Esophagus (tissue), 2 donors: Measurements from ENCODE around the gene ADAMTS12. TPM values are rescaled to one million over a fixed set of nuclear protein-coding genes. Genes with fewer than 3 reads are reported as not detected.

ENCODE experiments used
- H3K27ac ChIP-seq, 2 donors: one replicate each; pipeline ENCODE4 v1.5.1; 2013; ENCODE audit warnings: low read depth in 2 of 2, mild to moderate bottlenecking in 2 of 2, inconsistent platforms in 1 of 2, low read length in 1 of 2, moderate library complexity in 1 of 2
- H3K27me3 ChIP-seq, 2 donors: one replicate each; pipeline ENCODE4 v1.6.1; 2013; ENCODE audit warnings: low read length in 2 of 2, control low read depth in 1 of 2, mild to moderate bottlenecking in 1 of 2; ENCODE audit not compliant: insufficient read depth in 2 of 2, control insufficient read depth in 1 of 2
- H3K36me3 ChIP-seq, 2 donors: one replicate each; pipeline ENCODE4 v1.6.1; 2013; ENCODE audit warnings: low read length in 1 of 2; ENCODE audit not compliant: control insufficient read depth in 2 of 2, insufficient read depth in 2 of 2
- H3K4me1 ChIP-seq, 2 donors: one replicate each; pipeline ENCODE4 v1.6.1; 2013; ENCODE audit warnings: low read length in 1 of 2; ENCODE audit not compliant: control insufficient read depth in 2 of 2, insufficient read depth in 2 of 2
- H3K4me3 ChIP-seq, 2 donors: one replicate each; pipeline ENCODE4 v1.5.1; 2013; ENCODE audit warnings: low read length in 2 of 2, mild to moderate bottlenecking in 2 of 2, low read depth in 1 of 2, moderate library complexity in 1 of 2
- H3K9me3 ChIP-seq, 2 donors: one replicate each; pipeline ENCODE4 v1.6.1; 2013; ENCODE audit warnings: mild to moderate bottlenecking in 2 of 2, low read depth in 1 of 2, low read length in 1 of 2, moderate library complexity in 1 of 2; ENCODE audit not compliant: control insufficient read depth in 2 of 2, insufficient read depth in 1 of 2
- WGBS, 2 donors: extraction: QIAGEN DNeasy Blood & Tissue Kit; methylation state at CpG; one replicate each; pipeline ENCODE4 v1.1.7; 2013; 5-methylcytosine and 5-hydroxymethylcytosine counted together
- polyA plus RNA-seq, 2 donors: library from polyadenylated mRNA; stranded (reverse); fragments of 200-250 nt; gene quantifications; one replicate each; pipeline ENCODE4 v1.2.3, GENCODE V29; 2013
- donor health status: healthy with polysubstance abuse.
- donor health status: Bipolar disorder and iron deficiency.

The ADAMTS12 gene
- polyA plus RNA-seq, 2 donors = 0.06 to 0.20 TPM

GRCh38 chr5:33701951-33702350 lies 189.8 kb downstream of the ADAMTS12 start:
- Histone ChIP-seq H3K4me3 (no peak overlapping the region), H3K9me3 (no peaks in the 10 kb centered on the region), H3K27me3 (no peaks in the 10 kb centered on the region), H3K27ac (no peak overlapping the region), H3K36me3 (no peaks in the 10 kb centered on the region), H3K4me1 (no peaks in the 10 kb centered on the region)
- WGBS, 2 donors = 67 to 77% methylated on average over 2 of the region's 2 CpGs

GRCh38 chr5:33701251-33701650 lies 190.5 kb downstream of the ADAMTS12 start:
- H3K4me1 ChIP-seq = no peaks in the 10 kb centered on the region
- no peaks in the 10 kb centered on the region for H3K36me3 ChIP-seq
- no peak overlapping the region for H3K4me3 ChIP-seq
- H3K9me3 ChIP-seq = no peaks in the 10 kb centered on the region
- H3K27me3 ChIP-seq = no peaks in the 10 kb centered on the region
- 71 to 76% methylated on average over 3 of the region's 3 CpGs for WGBS, 2 donors
- no peak overlapping the region for H3K27ac ChIP-seq

GRCh38 chr5:33696411-33696810 lies 195.4 kb downstream of the ADAMTS12 start:
- Histone ChIP-seq H3K36me3 (no peaks in the 10 kb centered on the region), H3K9me3 (no peaks in the 10 kb centered on the region), H3K27me3 (no peaks in the 10 kb centered on the region), H3K27ac (no peak overlapping the region), H3K4me3 (no peak overlapping the region), H3K4me1 (no peaks in the 10 kb centered on the region)
- 87 to 96% methylated on average over 2 to 3 of the region's 3 CpGs for WGBS, 2 donors

- H3K9me3 ChIP-seq = no peaks in the 10 kb centered on the region
- H3K27ac ChIP-seq = no peak overlapping the region
- WGBS, 2 donors = 88 to 94% methylated on average over 2 of the region's 2 CpGs
- no peaks in the 10 kb centered on the region for H3K27me3 ChIP-seq
- no peaks in the 10 kb centered on the region for H3K4me1 ChIP-seq
- no peaks in the 10 kb centered on the region for H3K36me3 ChIP-seq
- H3K4me3 ChIP-seq = no peak overlapping the region
Measured at GRCh38 chr5:33692980-33693379, 198.8 kb downstream of the ADAMTS12 start.

- Histone ChIP-seq H3K4me1 (no peaks in the 10 kb centered on the region), H3K27ac (no peak overlapping the region), H3K9me3 (no peaks in the 10 kb centered on the region), H3K27me3 (no peaks in the 10 kb centered on the region), H3K36me3 (no peaks in the 10 kb centered on the region), H3K4me3 (no peak overlapping the region)
Measured at GRCh38 chr5:33691856-33692255, 199.9 kb downstream of the ADAMTS12 start.

- Histone ChIP-seq H3K4me3 (no peak overlapping the region), H3K9me3 (no peaks in the 10 kb centered on the region), H3K4me1 (no peaks in the 10 kb centered on the region), H3K36me3 (no peaks in the 10 kb centered on the region), H3K27me3 (no peaks in the 10 kb centered on the region), H3K27ac (no peak overlapping the region)
- 79 to 83% methylated on average over 9 of the region's 9 CpGs for WGBS, 2 donors
Measured at GRCh38 chr5:33690374-33691135, 201.2 kb downstream of the ADAMTS12 start.

- peaks cover 0 to 3% of the 10 kb centered on the region in 2 donors for H3K4me1 ChIP-seq
- no peaks in the 10 kb centered on the region for H3K27me3 ChIP-seq
- H3K36me3 ChIP-seq = no peaks in the 10 kb centered on the region
- no peaks in the 10 kb centered on the region for H3K9me3 ChIP-seq
- H3K4me3 ChIP-seq = no peak overlapping the region
- H3K27ac ChIP-seq = no peak overlapping the region
- WGBS, 2 donors = 73 to 81% methylated on average over 4 of the region's 4 CpGs
Measured at GRCh38 chr5:33688526-33688925, 203.3 kb downstream of the ADAMTS12 start.

- Histone ChIP-seq H3K27ac (no peak overlapping the region), H3K36me3 (no peaks in the 10 kb centered on the region), H3K9me3 (no peaks in the 10 kb centered on the region), H3K4me3 (no peak overlapping the region), H3K4me1 (peaks cover 0 to 3% of the 10 kb centered on the region in 2 donors), H3K27me3 (no peaks in the 10 kb centered on the region)
- WGBS, 2 donors = 58 to 62% methylated on average over 3 of the region's 3 CpGs
Measured at GRCh38 chr5:33688066-33688465, 203.7 kb downstream of the ADAMTS12 start.

- Histone ChIP-seq H3K36me3 (no peaks in the 10 kb centered on the region), H3K4me1 (peaks cover 0 to 3% of the 10 kb centered on the region in 2 donors), H3K4me3 (no peak overlapping the region), H3K27ac (no peak overlapping the region), H3K9me3 (no peaks in the 10 kb centered on the region), H3K27me3 (no peaks in the 10 kb centered on the region)
- WGBS, 2 donors = 59 to 60% methylated on average over 11 of the region's 11 CpGs
Measured at GRCh38 chr5:33685873-33686755, 205.7 kb downstream of the ADAMTS12 start.
